HG03280 (cell line): Measurements from ENCODE around the gene SPRY2.

ENCODE experiments used
- ATAC-seq: cut with Tn5 transposase; IDR thresholded peaks from one replicate; pipeline ENCODE4 v1.9.1; 2021; ENCODE audit warnings: mild to moderate bottlenecking, moderate library complexity; ENCODE audit not compliant: unreplicated experiment

SPRY2 gene

DNA sequence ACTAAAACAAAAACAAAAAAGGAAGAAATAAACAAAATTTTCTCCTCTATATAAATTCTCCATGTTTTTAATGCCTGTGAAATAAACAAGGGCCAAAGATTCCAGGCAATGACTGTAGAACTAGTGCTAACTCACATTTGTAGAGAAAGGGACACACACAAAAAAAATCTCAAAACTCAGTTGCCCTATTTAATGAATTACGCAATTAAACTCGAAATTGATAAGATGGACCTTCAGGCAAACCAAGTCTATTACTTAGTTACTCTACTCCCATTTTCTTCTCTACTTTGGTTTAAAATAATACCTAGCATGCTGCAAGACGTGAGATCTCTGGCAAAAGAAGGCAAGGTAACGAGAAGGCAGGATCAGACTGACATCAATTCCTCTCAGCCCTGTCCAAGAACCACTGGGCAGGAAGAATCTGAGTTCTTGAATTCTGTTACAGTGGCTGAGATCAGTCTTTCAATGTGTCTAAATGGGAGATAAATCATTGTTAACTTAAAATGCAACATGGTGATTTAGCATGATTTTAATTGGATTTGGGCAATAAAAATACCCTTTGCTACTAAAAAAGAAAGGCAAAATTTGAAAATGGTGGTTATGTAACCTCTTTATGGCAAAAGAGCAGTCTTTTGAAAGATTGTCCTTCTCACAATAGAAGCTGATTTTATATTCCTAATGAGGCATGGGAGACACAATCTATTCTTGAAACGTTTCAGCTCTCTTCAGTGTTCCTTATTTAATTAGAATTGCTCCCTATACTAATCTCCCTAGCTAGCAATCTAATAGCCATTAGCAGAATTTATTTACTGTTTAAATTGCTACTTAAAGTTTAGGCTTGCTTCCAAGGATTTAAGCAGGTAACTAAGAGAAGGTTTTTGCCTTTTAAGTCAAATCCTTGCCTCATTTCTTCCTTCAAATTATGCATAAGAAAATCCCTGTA is 25.9 kb downstream of the SPRY2 start:
- no peak for ATAC-seq

GRCh38 chr13:80313668-80314256 is 27.2 kb downstream of the SPRY2 start:
- ATAC-seq = no peak

- no peak for ATAC-seq
These were observed 28.0 kb downstream of the SPRY2 start for GRCh38 chr13:80312967-80313366.

DNA sequence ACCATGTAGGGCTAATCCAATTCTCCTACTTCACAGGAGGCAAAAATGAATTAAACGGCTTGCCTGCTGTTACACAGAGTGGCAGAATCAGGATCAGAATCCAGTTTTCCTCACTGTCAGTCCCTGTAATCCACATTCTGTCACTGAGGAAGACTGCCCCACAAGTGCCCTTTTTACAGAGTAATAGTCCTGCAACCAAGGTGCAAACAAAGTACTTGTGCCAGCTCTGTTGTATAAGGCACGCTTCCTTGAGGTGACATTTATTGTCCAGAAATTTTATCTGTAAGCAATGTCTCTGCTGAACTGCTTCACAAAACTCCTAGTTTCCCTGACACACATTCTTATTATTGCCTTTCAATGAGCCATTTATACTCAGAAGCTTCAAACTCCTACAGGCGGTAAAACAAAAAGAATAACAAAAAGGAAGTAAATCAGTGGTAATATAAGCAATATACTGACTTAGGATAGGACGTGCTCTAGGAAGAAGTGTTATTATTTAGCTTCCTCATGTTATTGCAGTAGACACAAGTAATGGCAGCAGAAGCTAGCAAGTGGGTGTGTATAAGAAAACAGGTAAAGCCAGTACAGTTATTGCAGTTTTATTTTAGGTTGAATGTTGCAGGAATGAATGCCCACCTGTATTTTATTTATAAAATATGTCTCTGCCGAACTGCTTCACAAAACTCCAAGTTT is 28.8 kb downstream of the SPRY2 start:
- ATAC-seq = no peak

DNA sequence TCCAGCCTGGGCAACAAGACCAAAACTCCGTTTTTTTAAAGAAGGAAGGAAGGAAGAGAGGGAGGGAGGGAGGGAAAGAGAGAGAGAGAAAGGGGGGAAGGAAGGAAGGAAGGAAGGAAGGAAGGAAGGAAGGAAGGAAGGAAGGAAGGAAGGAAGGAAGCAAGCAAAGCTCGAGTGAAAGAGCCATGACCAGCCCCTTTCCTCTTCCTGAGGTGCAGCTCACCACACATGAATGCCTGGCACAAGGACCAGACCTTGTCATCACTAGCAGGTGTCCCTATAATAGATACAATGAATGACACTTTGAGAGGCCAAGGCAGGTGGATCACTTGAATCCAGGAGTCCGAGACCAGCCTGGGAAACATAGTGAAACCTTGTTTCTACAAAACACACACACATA is 31.0 kb downstream of the SPRY2 start:
- no peak for ATAC-seq

- no peak for ATAC-seq
These were observed 33.4 kb downstream of the SPRY2 start for GRCh38 chr13:80307401-80307987.

- no peak for ATAC-seq
These were observed 34.5 kb downstream of the SPRY2 start for GRCh38 chr13:80306337-80306972.

DNA sequence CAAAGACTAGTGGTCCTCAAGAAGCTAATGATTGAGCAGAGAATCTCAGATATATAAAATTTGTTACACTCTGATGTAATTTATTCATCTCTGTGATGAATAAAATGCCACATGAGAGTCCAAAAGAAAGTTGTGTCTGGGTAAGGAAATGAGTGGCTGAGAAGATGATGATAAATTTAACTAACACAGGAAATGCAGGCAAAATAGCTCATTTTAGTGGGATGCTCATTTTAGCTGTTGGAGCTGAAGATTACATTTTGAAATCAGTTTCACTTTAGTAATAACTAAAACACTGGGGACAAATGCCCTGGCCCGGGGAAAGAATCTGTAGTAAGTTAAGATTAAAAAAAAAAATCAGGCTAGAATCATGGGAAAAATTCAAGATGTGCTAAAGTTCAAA is 35.2 kb downstream of the SPRY2 start:
- no peak for ATAC-seq

DNA sequence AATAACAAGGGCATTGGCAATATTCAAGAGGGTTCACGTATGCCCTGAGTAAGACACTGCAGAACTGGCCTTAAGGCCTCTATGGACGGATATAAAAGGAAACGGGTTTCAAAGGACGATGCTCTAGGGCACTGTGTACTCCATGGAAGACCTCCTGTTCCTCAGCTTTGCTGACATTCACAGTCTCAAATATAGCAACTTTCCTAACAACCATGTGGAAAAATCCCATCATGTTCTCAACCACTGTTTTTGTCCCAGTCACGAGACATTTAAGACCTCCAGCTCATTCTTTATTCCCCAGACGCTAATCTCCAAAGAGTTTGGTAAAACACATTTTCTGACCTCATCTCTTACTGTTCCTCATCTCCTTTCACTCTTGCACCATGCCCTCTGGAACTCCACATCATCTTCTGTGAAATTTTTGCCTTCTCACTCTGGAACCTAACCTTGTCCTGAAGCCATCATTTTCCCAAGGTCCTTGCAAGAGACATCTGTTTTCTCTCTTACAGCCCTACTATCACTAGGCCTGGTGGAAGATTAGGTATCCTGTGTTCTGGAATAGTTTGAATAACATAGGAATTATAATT is 37.6 kb downstream of the SPRY2 start:
- ATAC-seq = no peak

- ATAC-seq = no peak
These were observed 41.9 kb downstream of the SPRY2 start for GRCh38 chr13:80299046-80299445.

DNA sequence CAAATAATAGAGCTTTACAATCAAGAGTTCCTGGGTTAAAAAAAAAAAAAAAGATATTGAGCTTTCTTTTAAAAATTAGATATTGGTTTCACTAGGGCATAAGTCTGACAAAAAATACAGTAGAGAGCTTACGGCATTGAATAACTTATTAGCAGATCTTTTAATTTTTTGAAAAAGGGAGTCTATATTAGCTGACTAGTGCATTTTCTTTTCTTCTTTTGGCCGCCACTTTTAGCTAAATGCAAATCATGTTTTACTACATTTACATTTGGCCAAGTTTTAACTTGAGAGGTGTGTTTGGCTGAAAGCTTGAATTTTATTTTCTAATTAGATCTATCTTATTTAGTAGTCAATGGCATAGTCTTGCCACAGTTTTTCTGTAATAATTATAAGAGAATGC is 43.4 kb downstream of the SPRY2 start:
- no peak for ATAC-seq

DNA sequence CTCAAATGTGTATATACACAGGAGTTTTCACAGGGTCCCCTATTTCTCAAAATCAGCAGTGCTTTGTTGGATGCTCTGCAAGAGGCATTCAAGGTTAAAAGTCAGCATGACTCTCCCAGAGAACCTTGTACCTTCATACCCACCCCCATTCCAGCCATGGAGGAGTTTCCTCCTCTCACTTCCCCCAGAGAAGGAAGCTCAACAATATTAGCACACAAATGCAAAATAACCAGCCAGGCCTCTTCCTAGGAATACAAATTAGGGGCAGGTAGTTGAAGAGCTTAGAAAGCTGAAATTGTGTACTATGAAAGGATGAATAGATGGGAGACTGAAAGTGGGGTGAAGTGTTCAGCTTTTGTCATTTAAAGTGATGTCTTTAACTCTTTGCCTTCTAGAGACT is 43.8 kb downstream of the SPRY2 start:
- ATAC-seq = no peak

GRCh38 chr13:80296638-80297037 is 44.3 kb downstream of the SPRY2 start:
- ATAC-seq = no peak

DNA sequence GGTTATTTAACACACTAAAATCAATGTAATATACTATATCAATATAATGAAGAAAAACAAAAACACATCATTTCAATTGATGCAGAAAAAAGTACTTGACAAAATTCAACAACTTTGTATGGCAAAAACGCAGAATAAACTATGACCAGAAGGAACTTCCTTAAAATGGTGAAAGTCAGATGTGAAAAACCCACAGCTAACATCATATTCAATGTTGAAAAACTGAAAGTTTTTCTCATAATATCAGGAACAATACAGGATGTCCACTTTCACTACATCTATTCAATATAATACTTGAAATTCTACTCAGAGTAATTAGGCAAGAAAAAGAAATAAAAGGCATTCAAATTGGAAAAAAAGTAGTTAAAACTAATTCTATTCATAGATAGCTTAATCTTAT is 50.3 kb downstream of the SPRY2 start:
- ATAC-seq = no peak
